GM12878 (cell line): ENCODE results near the gene NCLN. TPM values are rescaled to one million over a fixed set of nuclear protein-coding genes. Genes with fewer than 3 reads are reported as not detected.

Experiments
- ATAC-seq: fragments of 200-7000 bp; cut with Tn5 transposase; 3 replicates; pipeline ENCODE4 v1.9.1; 2020; ENCODE audit warnings: mild to moderate bottlenecking, moderate library complexity
- BruUV-seq: library from RNA; stranded (reverse); fragments of 400-500 nt; replicated peaks from 2 replicates; lab custom pipeline; 2021; lab: Mats Ljungman, UMichigan
- CTCF ChIA-PET: fragments of 300-600 bp; sonication (Branson Sonifier 250); formaldehyde crosslinking; extraction: SDS; loops from one replicate; lab custom pipeline; 2021; ENCODE audit warnings: inconsistent platforms; lab: Yijun Ruan, JAX
- POLR2A ChIA-PET: fragments of 350-600 bp; formaldehyde crosslinking; extraction: SDS; loops from one replicate; lab custom pipeline; 2021; ENCODE audit warnings: inconsistent platforms; lab: Charles Lee
- RAD21 ChIA-PET: fragments of 300-600 bp; sonication (Branson Sonifier 250); formaldehyde crosslinking; loops from one replicate; lab custom pipeline; 2023; ENCODE audit warnings: antibody characterized with exemption; ENCODE audit not compliant: unreplicated experiment; lab: Charles Lee
- SMC1A ChIA-PET: fragments of 300-600 bp; sonication (Branson Sonifier 250); formaldehyde crosslinking; loops from one replicate; lab custom pipeline; 2023; ENCODE audit not compliant: unreplicated experiment, uncharacterized antibody; lab: Charles Lee
- DNase-seq: peaks from one replicate; pipeline ENCODE4 v3.0.0-alpha.2; 2011; ENCODE audit warnings: low read depth, low spot score
- FAIRE-seq: peaks from 3 replicates; lab custom pipeline; 2011; peaks lifted over from hg19 to GRCh38; lab: Jason Lieb, UNC
- H2AFZ ChIP-seq: 2 replicates; pipeline ENCODE4 v1.6.0; 2011; ENCODE audit warnings: low read depth, low read length, control low read depth; ENCODE audit not compliant: control insufficient read depth
- H3K27ac ChIP-seq: 2 replicates; pipeline ENCODE4 v1.5.1; 2011; ENCODE audit warnings: control low read depth; ENCODE audit not compliant: control insufficient read depth, insufficient read depth
- H3K27me3 ChIP-seq, 2 experiments: replicated peaks in 1 of 2; 2 replicates each; pipeline versions ENCODE4 v1.6.0 to v1.6.1; 2011; ENCODE audit warnings: low read length in 1 of 2; ENCODE audit not compliant: control insufficient read depth in 2 of 2, insufficient read depth in 2 of 2
- H3K36me3 ChIP-seq, 2 experiments: 2 replicates each; pipeline ENCODE4 v1.5.1; 2011; ENCODE audit warnings: low read length in 1 of 2; ENCODE audit not compliant: control insufficient read depth in 2 of 2, insufficient read depth in 2 of 2
- H3K4me1 ChIP-seq: 2 replicates; pipeline ENCODE4 v1.6.1; 2011; ENCODE audit warnings: mild to moderate bottlenecking, low read length, moderate library complexity, mixed read lengths; ENCODE audit not compliant: control insufficient read depth, insufficient read depth
- H3K4me2 ChIP-seq: 2 replicates; pipeline ENCODE4 v1.6.0; 2011; ENCODE audit warnings: control low read depth; ENCODE audit not compliant: control insufficient read depth, insufficient read depth
- H3K4me3 ChIP-seq: fragments of 200-600 bp; sonication (generic); 2 replicates; pipeline ENCODE4 v1.5.1; 2016
- H3K79me2 ChIP-seq: 2 replicates; pipeline ENCODE4 v1.6.0; 2011; ENCODE audit warnings: low read length; ENCODE audit not compliant: control insufficient read depth, insufficient read depth
- H3K9ac ChIP-seq: 2 replicates; pipeline ENCODE4 v1.8.0; 2011; ENCODE audit warnings: low read length, control low read depth, mixed read lengths; ENCODE audit not compliant: control insufficient read depth, insufficient read depth
- H3K9me3 ChIP-seq: replicated peaks from 3 replicates; pipeline ENCODE4 v1.5.1; 2011; ENCODE audit warnings: mild to moderate bottlenecking, low read length; ENCODE audit not compliant: control insufficient read depth, insufficient read depth
- H4K20me1 ChIP-seq: 2 replicates; pipeline ENCODE4 v1.6.0; 2011; ENCODE audit not compliant: control insufficient read depth, insufficient read depth
- ATF7 ChIP-seq: fragments of 450-650 bp; IDR thresholded peaks from 2 replicates; pipeline ENCODE4 v1.6.1; 2016; ENCODE audit warnings: low read depth, mild to moderate bottlenecking
- CBX3 ChIP-seq: fragments of 200-600 bp; sonication (generic); IDR thresholded peaks from 2 replicates; pipeline ENCODE4 v1.6.1; 2016; ENCODE audit warnings: low read depth, borderline replicate concordance
- MTA2 ChIP-seq: fragments of 450-650 bp; IDR thresholded peaks from 2 replicates; pipeline ENCODE4 v1.6.1; 2016; ENCODE audit warnings: low read depth, mild to moderate bottlenecking, moderate library complexity
- NBN ChIP-seq: fragments of 450-650 bp; IDR thresholded peaks from 2 replicates; pipeline ENCODE4 v1.6.1; 2016
- NR2C2 ChIP-seq: IDR thresholded peaks from 2 replicates; pipeline ENCODE4 v1.6.1; 2011; ENCODE audit warnings: borderline replicate concordance, low read depth; ENCODE audit not compliant: control insufficient read depth, insufficient read length
- POLR2A ChIP-seq: IDR thresholded peaks from 2 replicates; pipeline ENCODE4 v1.6.1; 2011; ENCODE audit warnings: low read depth, mild to moderate bottlenecking, low read length
- PRDM15 ChIP-seq: fragments of 450-650 bp; formaldehyde crosslinking; IDR thresholded peaks from 2 replicates; pipeline ENCODE4 v1.4.0; 2020; ENCODE audit warnings: mild to moderate bottlenecking, moderate library complexity
- RB1 ChIP-seq: fragments of 450-650 bp; formaldehyde crosslinking; IDR thresholded peaks from 2 replicates; pipeline ENCODE4 v1.6.1; 2017; ENCODE audit warnings: mild to moderate bottlenecking, borderline replicate concordance
- USF2 ChIP-seq: IDR thresholded peaks from 2 replicates; pipeline ENCODE4 v1.6.1; 2011; ENCODE audit warnings: low read depth, low read length, improper control_type of control experiment, borderline replicate concordance
- WGBS: methylation state at CpG from one replicate; pipeline ENCODE4 v1.1.6; 2016; ENCODE audit warnings: low lambda C conversion rate; ENCODE audit not compliant: insufficient replicate concordance, insufficient coverage; ENCODE audit errors: missing lambda C conversion rate; 5-methylcytosine and 5-hydroxymethylcytosine counted together
- in situ Hi-C: fragments of 300-500 bp; cut with MboI; formaldehyde crosslinking; loops from 9 replicates; pipeline ENCODE4 v1.14.3; 2018; ENCODE audit warnings: mixed read lengths
- intact Hi-C: fragments of 100-400 bp; cut with micrococcal nuclease; formaldehyde crosslinking; loops from one replicate; pipeline ENCODE4 v1.14.2; 2022; ENCODE audit not compliant: unreplicated experiment
- polyA plus RNA-seq, 11 experiments: library from polyadenylated mRNA; depleted of rRNA in 4 of 11; unstranded in 6 of 11; stranded (reverse) in 5 of 11; fragments of >200 nt; fragmentation: Nextera tagmentation in 4 of 11; fragmentation: Illumina TruSeq in 1 of 11; extraction: Ambion mirVana in 4 of 11; extraction: Trizol in 1 of 11; gene quantifications; 1 replicate in 1 of 11; 2 replicates in 10 of 11; pipeline versions ENCODE4 v1.2.1 to v1.2.3, GENCODE V29; 2011 to 2016; ENCODE audit warnings: inconsistent platforms in 2 of 11, missing spikeins in 2 of 11, low read depth in 1 of 11
- total RNA-seq, 4 experiments: library from RNA; depleted of rRNA in 3 of 4; stranded (reverse); fragments of >200 nt in 3 of 4; fragmentation: Illumina TruSeq in 1 of 4; extraction: Trizol in 1 of 4; gene quantifications; 2 replicates each; pipeline versions ENCODE4 v1.2.1 to v1.2.3, GENCODE V29; 2013 to 2021

The NCLN gene
- total and polyA plus RNA-seq, 10 of the 15 experiments (the other 5 are each of a cell fraction or from before 2014, with no cell fraction given): 2.2 to 79.1 (median 36.0) TPM

- H3K4me3 ChIP-seq: no peak overlapping the region
- in situ Hi-C loops (no loop called here), intact Hi-C loops (no loop called here)
- no peaks in the 10 kb centered on the region for H3K79me2 ChIP-seq
- no peaks in the 10 kb centered on the region for H3K27me3 ChIP-seq
- CTCF ChIA-PET: no interaction called here
- no TSS peak for BruUV-seq
- RAD21 ChIA-PET: no interaction called here
- no peak for FAIRE-seq
- 98% methylated on average over 14 of the region's 14 CpGs for WGBS
- no peak overlapping the region for H3K9ac ChIP-seq
- no peak overlapping the region for H3K27ac ChIP-seq
- no peaks in the 10 kb centered on the region for H4K20me1 ChIP-seq
- TF ChIP-seq ATF7 (no peak), RB1 (no peak), MTA2 (no peak), NR2C2 (no peak), NBN (no peak)
- peaks cover 2 to 10% of the 10 kb centered on the region in 2 experiments; a peak in 3 of 4 replicates for H3K36me3 ChIP-seq
- ATAC-seq: no peak
- SMC1A ChIA-PET: no interaction called here
- POLR2A ChIA-PET: interaction anchor here (1.1 kb wide), 1 partner anchor 10 kb away, joined by 5 read pairs; no protein-coding TSS in a partner anchor
- DNase-seq: no peak
- no peak overlapping the region for H3K4me2 ChIP-seq
- H3K4me1 ChIP-seq: no peaks in the 10 kb centered on the region
- no peaks in the 10 kb centered on the region for H3K9me3 ChIP-seq
- no peak overlapping the region for H2AFZ ChIP-seq
Observed at GRCh38 chr19:3196933-3197205, 11.1 kb downstream of the NCLN start.

GRCh38 chr19:3198901-3199700 is 13.4 kb downstream of the NCLN start:
- H3K9ac ChIP-seq: no peak overlapping the region
- no peaks in the 10 kb centered on the region for H4K20me1 ChIP-seq
- no peaks in the 10 kb centered on the region for H3K27me3 ChIP-seq
- no peaks in the 10 kb centered on the region for H3K9me3 ChIP-seq
- no peak overlapping the region for H3K27ac ChIP-seq
- TF ChIP-seq NBN (no peak), CBX3 (no peak), POLR2A (peak; percentile 50), PRDM15 (no peak), USF2 (no peak), RB1 (no peak)
- no peak for DNase-seq
- H3K36me3 ChIP-seq: peaks cover 2 to 5% of the 10 kb centered on the region in 2 experiments; a peak in 2 of 4 replicates
- H3K4me3 ChIP-seq: no peak overlapping the region
- H2AFZ ChIP-seq: no peak overlapping the region
- H3K79me2 ChIP-seq: no peaks in the 10 kb centered on the region
- 95% methylated on average over 37 of the region's 43 CpGs for WGBS
- ChIA-PET RAD21 (no interaction called here), POLR2A (no interaction called here), SMC1A (no interaction called here), CTCF (no interaction called here)
- H3K4me1 ChIP-seq: no peaks in the 10 kb centered on the region
- no peak for ATAC-seq
- in situ Hi-C loops (no loop called here), intact Hi-C loops (no loop called here)
- H3K4me2 ChIP-seq: no peak overlapping the region
- FAIRE-seq: no peak
- BruUV-seq: no TSS peak
